K562 (cell line): ENCODE data around the gene ADAT2. TPM values are rescaled to one million over a fixed set of nuclear protein-coding genes. Genes with fewer than 3 reads are reported as not detected.

Experiments used
- ATAC-seq: fragments of 200-7000 bp; cut with Tn5 transposase; 3 replicates; pipeline ENCODE4 v1.9.1; 2020; ENCODE audit warnings: moderate library complexity
- BruUV-seq: library from RNA; stranded (reverse); fragments of 400-500 nt; replicated peaks from 2 replicates; lab custom pipeline; 2021; lab: Mats Ljungman, UMichigan
- CTCF ChIA-PET: fragments of 300-600 bp; formaldehyde crosslinking; extraction: SDS; loops from one replicate; lab custom pipeline; 2021; ENCODE audit warnings: low intra/inter-chr PET ratio; lab: Yijun Ruan, JAX
- POLR2A ChIA-PET: fragments of 300-600, 350-650 bp; sonication (Branson Sonifier 250); formaldehyde crosslinking; extraction: SDS; loops from one replicate; lab custom pipeline; 2021; ENCODE audit warnings: antibody characterized with exemption, inconsistent platforms; lab: Yijun Ruan, JAX
- DNase-seq, 4 experiments: peaks; one replicate each; pipeline versions ENCODE4 v3.0.0 to v3.0.0-alpha.2; 2011 to 2018; ENCODE audit warnings: low spot score in 3 of 4, mixed read lengths in 3 of 4; ENCODE audit errors: extremely low read depth in 1 of 4
- FAIRE-seq: peaks from 2 replicates; lab custom pipeline; 2011; peaks lifted over from hg19 to GRCh38; lab: Jason Lieb, UNC
- H2AFZ ChIP-seq: 2 replicates; pipeline ENCODE4 v1.6.0; 2011; ENCODE audit warnings: low read depth, low read length, control low read depth, inconsistent platforms
- H3K27ac ChIP-seq: fragments of 200-600 bp; 3 replicates; pipeline ENCODE4 v1.8.0; 2011; ENCODE audit warnings: low read depth, mild to moderate bottlenecking, control low read depth, inconsistent platforms, low read length, moderate library complexity, mixed read lengths; ENCODE audit errors: extremely low read depth
- H3K27me3 ChIP-seq, 2 experiments: fragments of 300-600 bp in 1 of 2; 2 replicates in 1 of 2; 3 replicates in 1 of 2; pipeline versions ENCODE4 v1.6.0 to v1.8.0; 2011; ENCODE audit warnings: inconsistent platforms in 2 of 2, low read length in 2 of 2, mild to moderate bottlenecking in 1 of 2, mixed read lengths in 1 of 2, moderate library complexity in 1 of 2; ENCODE audit not compliant: control insufficient read depth in 2 of 2, insufficient read depth in 2 of 2
- H3K36me3 ChIP-seq: fragments of 300-600 bp; 3 replicates; pipeline ENCODE4 v1.8.0; 2011; ENCODE audit warnings: mild to moderate bottlenecking, low read length, inconsistent platforms; ENCODE audit not compliant: control insufficient read depth, insufficient read depth
- H3K4me1 ChIP-seq, 2 experiments: fragments of 200-600 bp in 1 of 2; replicated peaks in 1 of 2; 2 replicates in 1 of 2; 3 replicates in 1 of 2; pipeline versions ENCODE4 v1.5.1 to v1.8.0; 2011; ENCODE audit warnings: inconsistent platforms in 2 of 2, low read length in 2 of 2, mild to moderate bottlenecking in 1 of 2, mixed read lengths in 1 of 2, moderate library complexity in 1 of 2; ENCODE audit not compliant: control insufficient read depth in 2 of 2, insufficient read depth in 2 of 2
- H3K4me2 ChIP-seq: 2 replicates; pipeline ENCODE4 v1.6.1; 2011; ENCODE audit warnings: low read length, control low read depth, inconsistent platforms, mixed read lengths; ENCODE audit not compliant: insufficient read depth
- H3K4me3 ChIP-seq: fragments of 200-600 bp; sonication (generic), shearing (Covaris generic); 2 replicates; pipeline ENCODE4 v1.5.1; 2016; ENCODE audit warnings: control low read depth, inconsistent platforms
- H3K79me2 ChIP-seq: fragments of 200-600 bp; 3 replicates; pipeline ENCODE4 v1.8.0; 2011; ENCODE audit warnings: low read length, inconsistent platforms; ENCODE audit not compliant: control insufficient read depth, insufficient read depth
- H3K9ac ChIP-seq, 2 experiments: 2 replicates each; pipeline versions ENCODE4 v1.6.0 to v1.6.1; 2011; ENCODE audit warnings: low read depth in 2 of 2, low read length in 2 of 2, control low read depth in 1 of 2, inconsistent platforms in 1 of 2, mild to moderate bottlenecking in 1 of 2, mixed read lengths in 1 of 2; ENCODE audit not compliant: insufficient read depth in 1 of 2
- H3K9me1 ChIP-seq: one replicate; pipeline ENCODE4 v1.6.0; 2011; ENCODE audit warnings: inconsistent platforms, mild to moderate bottlenecking, low read length, moderate library complexity; ENCODE audit not compliant: control insufficient read depth, insufficient read depth
- H3K9me3 ChIP-seq: replicated peaks from 2 replicates; pipeline ENCODE4 v1.5.1; 2011; ENCODE audit warnings: low read depth, low read length, inconsistent platforms; ENCODE audit not compliant: control insufficient read depth, insufficient read depth
- H4K20me1 ChIP-seq: replicated peaks from 2 replicates; pipeline ENCODE4 v1.6.1; 2011; ENCODE audit warnings: low read length, inconsistent platforms, mixed read lengths; ENCODE audit not compliant: control insufficient read depth, insufficient read depth
- ESRRB ChIP-seq: fragments of 250-450 bp; sonication (Bioruptor Pico); IDR thresholded peaks from 2 replicates; pipeline ENCODE4 v1.5.0; 2020; ENCODE audit warnings: mild to moderate bottlenecking, moderate library complexity, borderline replicate concordance
- POLR2A ChIP-seq: fragments of 450-650 bp; conservative IDR thresholded peaks from 2 replicates; pipeline ENCODE4 v1.6.1; 2016
- POLR2G ChIP-seq: fragments of 200-400 bp; formaldehyde crosslinking; IDR thresholded peaks from 2 replicates; pipeline ENCODE4 v1.6.1; 2017; ENCODE audit warnings: low read depth, mild to moderate bottlenecking, antibody characterized with exemption, low read length, moderate library complexity
- PTTG1 ChIP-seq: fragments of 450-650 bp; IDR thresholded peaks from 2 replicates; pipeline ENCODE4 v1.6.1; 2016; ENCODE audit warnings: low read depth, mild to moderate bottlenecking, missing genetic modification characterization, missing compliant biosample characterization
- TEAD4 ChIP-seq, 2 experiments: sonication (generic) in 1 of 2; formaldehyde crosslinking in 1 of 2; IDR thresholded peaks; 2 replicates each; pipeline versions ENCODE4 v1.6.1 to v1.8.0; 2012 to 2022; ENCODE audit warnings: borderline replicate concordance in 1 of 2, inconsistent platforms in 1 of 2, low read length in 1 of 2, mild to moderate bottlenecking in 1 of 2, missing genetic modification reagents in 1 of 2
- ZBTB1 ChIP-seq: sonication (generic); formaldehyde crosslinking; IDR thresholded peaks from 2 replicates; pipeline ENCODE4 v1.8.1; 2023; ENCODE audit warnings: missing genetic modification reagents, low read depth, mild to moderate bottlenecking, borderline replicate concordance
- ZNF75A ChIP-seq: fragments of 450-650 bp; formaldehyde crosslinking; IDR thresholded peaks from 2 replicates; pipeline ENCODE4 v1.4.0; 2020; ENCODE audit warnings: mild to moderate bottlenecking
- WGBS: fragments of 100-300 bp; shearing (Covaris generic); methylation state at CpG from one replicate; pipeline ENCODE4 v1.1.6; 2016; ENCODE audit warnings: low coverage, mixed read lengths; ENCODE audit not compliant: insufficient coverage; ENCODE audit errors: missing lambda C conversion rate; 5-methylcytosine and 5-hydroxymethylcytosine counted together
- in situ Hi-C: fragments of 300-500 bp; cut with MboI; formaldehyde crosslinking; loops from 4 replicates; pipeline ENCODE4 v1.15.0; 2018; ENCODE audit warnings: inconsistent platforms, mixed read lengths
- intact Hi-C: fragments of 100-400 bp; cut with micrococcal nuclease; formaldehyde crosslinking; loops from 2 replicates; pipeline ENCODE4 v1.14.2; 2022
- polyA plus RNA-seq, 8 experiments: library from polyadenylated mRNA; depleted of rRNA in 4 of 8; stranded (reverse) in 5 of 8; unstranded in 3 of 8; fragments of >200 nt; fragmentation: Nextera tagmentation in 2 of 8; fragmentation: Illumina TruSeq in 1 of 8; extraction: Ambion mirVana in 2 of 8; extraction: Trizol in 1 of 8; gene quantifications; 2 replicates each; pipeline versions ENCODE4 v1.2.1 to v1.2.3, GENCODE V29; 2011 to 2014; ENCODE audit warnings: inconsistent platforms in 1 of 8, missing spikeins in 1 of 8
- total RNA-seq, 7 experiments: library from RNA; depleted of rRNA in 6 of 7; stranded (reverse); fragments of >200 nt in 6 of 7; fragmentation: Illumina TruSeq in 2 of 7; extraction: Trizol in 2 of 7; gene quantifications; 2 replicates each; pipeline versions ENCODE4 v1.2.1 to v1.2.3, GENCODE V29; 2011 to 2021; ENCODE audit warnings: low replicate concordance in 1 of 7
- TF ChIP-seq, protein P1 (sequence below): fragments of 450-650 bp; IDR thresholded peaks from 2 replicates; pipeline ENCODE4 v1.6.1; 2016
- TF ChIP-seq, protein P2 (sequence below), 2 experiments: fragments of 450-650 bp in 1 of 2; IDR thresholded peaks; 2 replicates each; pipeline ENCODE4 v1.6.1; 2011 to 2017; ENCODE audit warnings: low read depth in 2 of 2, antibody characterized with exemption in 1 of 2, borderline replicate concordance in 1 of 2, low read length in 1 of 2, mild to moderate bottlenecking in 1 of 2, mixed read lengths in 1 of 2; ENCODE audit not compliant: control insufficient read depth in 1 of 2

The ADAT2 gene
- total and polyA plus RNA-seq, 9 of the 15 experiments (the other 6 are each of a cell fraction or from before 2014, with no cell fraction given): 13.0 to 62.5 (median 31.7) TPM

DNA sequence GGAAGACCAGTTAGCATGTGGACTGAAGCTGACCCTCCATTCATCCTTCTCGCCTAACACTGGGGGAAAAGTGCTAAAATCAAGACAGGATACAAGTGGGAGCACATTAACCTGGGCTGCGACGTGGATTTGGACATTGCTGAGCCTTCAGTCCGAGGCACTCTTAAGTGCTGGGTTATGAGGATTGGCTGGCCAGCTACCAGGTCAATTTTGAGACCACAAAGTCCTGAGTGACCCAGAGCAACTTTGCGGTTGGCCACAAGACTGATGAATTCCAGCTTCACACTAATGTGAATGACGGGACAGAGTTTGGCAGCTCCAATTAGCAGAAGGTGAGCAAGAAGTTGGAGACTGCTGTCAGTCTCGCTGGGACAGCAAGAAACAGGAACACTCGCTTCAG, 40.3 kb upstream of the ADAT2 start:
- peak; percentile 41 for ATAC-seq
- Histone ChIP-seq H3K9me1 (no peaks in the 10 kb centered on the region), H3K79me2 (no peaks in the 10 kb centered on the region)
- POLR2A ChIA-PET: interaction anchor here (0.6 to 1.5 kb wide), 4 partner anchors 10 to 564 kb away, joined by 3 to 4 read pairs (median 3); no protein-coding TSS in a partner anchor
- DNase-seq: peak in 1 of 4 experiments; percentile 16
- TF ChIP-seq, protein P1, sequence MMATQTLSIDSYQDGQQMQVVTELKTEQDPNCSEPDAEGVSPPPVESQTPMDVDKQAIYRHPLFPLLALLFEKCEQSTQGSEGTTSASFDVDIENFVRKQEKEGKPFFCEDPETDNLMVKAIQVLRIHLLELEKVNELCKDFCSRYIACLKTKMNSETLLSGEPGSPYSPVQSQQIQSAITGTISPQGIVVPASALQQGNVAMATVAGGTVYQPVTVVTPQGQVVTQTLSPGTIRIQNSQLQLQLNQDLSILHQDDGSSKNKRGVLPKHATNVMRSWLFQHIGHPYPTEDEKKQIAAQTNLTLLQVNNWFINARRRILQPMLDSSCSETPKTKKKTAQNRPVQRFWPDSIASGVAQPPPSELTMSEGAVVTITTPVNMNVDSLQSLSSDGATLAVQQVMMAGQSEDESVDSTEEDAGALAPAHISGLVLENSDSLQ: peak; percentile 26; the same call in 1 of the 2 replicates
- TF ChIP-seq, protein P2, sequence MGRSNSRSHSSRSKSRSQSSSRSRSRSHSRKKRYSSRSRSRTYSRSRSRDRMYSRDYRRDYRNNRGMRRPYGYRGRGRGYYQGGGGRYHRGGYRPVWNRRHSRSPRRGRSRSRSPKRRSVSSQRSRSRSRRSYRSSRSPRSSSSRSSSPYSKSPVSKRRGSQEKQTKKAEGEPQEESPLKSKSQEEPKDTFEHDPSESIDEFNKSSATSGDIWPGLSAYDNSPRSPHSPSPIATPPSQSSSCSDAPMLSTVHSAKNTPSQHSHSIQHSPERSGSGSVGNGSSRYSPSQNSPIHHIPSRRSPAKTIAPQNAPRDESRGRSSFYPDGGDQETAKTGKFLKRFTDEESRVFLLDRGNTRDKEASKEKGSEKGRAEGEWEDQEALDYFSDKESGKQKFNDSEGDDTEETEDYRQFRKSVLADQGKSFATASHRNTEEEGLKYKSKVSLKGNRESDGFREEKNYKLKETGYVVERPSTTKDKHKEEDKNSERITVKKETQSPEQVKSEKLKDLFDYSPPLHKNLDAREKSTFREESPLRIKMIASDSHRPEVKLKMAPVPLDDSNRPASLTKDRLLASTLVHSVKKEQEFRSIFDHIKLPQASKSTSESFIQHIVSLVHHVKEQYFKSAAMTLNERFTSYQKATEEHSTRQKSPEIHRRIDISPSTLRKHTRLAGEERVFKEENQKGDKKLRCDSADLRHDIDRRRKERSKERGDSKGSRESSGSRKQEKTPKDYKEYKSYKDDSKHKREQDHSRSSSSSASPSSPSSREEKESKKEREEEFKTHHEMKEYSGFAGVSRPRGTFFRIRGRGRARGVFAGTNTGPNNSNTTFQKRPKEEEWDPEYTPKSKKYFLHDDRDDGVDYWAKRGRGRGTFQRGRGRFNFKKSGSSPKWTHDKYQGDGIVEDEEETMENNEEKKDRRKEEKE (IDR thresholded peaks at IDR 0.05; ENCODE audit: borderline replicate concordance in 1 of 2, control insufficient read depth in 1 of 2, low read depth in 2 of 2, low read length in 1 of 2): no peak
- TF ChIP-seq ZNF75A: no peak
- 0 out of 2 replicates have a peak, but pooled peaks have one; percentile 21 for TF ChIP-seq TEAD4 (IDR thresholded peaks at IDR 0.05; ENCODE audit: low read length)
- no peak for TF ChIP-seq TEAD4 (CRISPR knock-in tag; IDR thresholded peaks at IDR 0.05; ENCODE audit: borderline replicate concordance)
- 0 out of 2 replicates have a peak, but pooled peaks have one; percentile 22 for TF ChIP-seq POLR2G
- TF ChIP-seq ESRRB (CRISPR knock-in tag): no peak
- peak; percentile 84 for TF ChIP-seq ZBTB1 (CRISPR knock-in tag)
- TF ChIP-seq POLR2A: 0 out of 2 replicates have a peak, but pooled peaks have one; percentile 4
- no peak for TF ChIP-seq PTTG1 (tag)
- TF ChIP-seq, all 486 proteins: peak for 5
- no peaks in the 10 kb centered on the region; the same call in 1 of the 2 replicates for H4K20me1 ChIP-seq
- no peaks in the 10 kb centered on the region for H3K4me1 ChIP-seq
- intact Hi-C loops: no loop called here
- CTCF ChIA-PET: no interaction called here
- H3K27ac ChIP-seq: no peak overlapping the region
- H2AFZ ChIP-seq: no peak overlapping the region
- no peaks in the 10 kb centered on the region for H3K27me3 ChIP-seq
- WGBS: 66% methylated on average over 8 of the region's 8 CpGs
- H3K4me2 ChIP-seq: no peak overlapping the region
- in situ Hi-C loops: no loop called here
- no peak overlapping the region for H3K9ac ChIP-seq
- H3K9me3 ChIP-seq: no peaks in the 10 kb centered on the region
- H3K36me3 ChIP-seq: peaks cover 26% of the 10 kb centered on the region
- no TSS peak for BruUV-seq
- peak; percentile 44 for FAIRE-seq
- H3K4me3 ChIP-seq: no peak overlapping the region
